Neural cell (in vitro differentiated cells): ENCODE data around the gene MS4A14. TPM values are rescaled to one million over a fixed set of nuclear protein-coding genes. Genes with fewer than 3 reads are reported as not detected.

Experiments used
- H2AFZ ChIP-seq: fragments of 200-600, 300-800 bp; sonication (generic), shearing (Covaris generic); 2 replicates; pipeline ENCODE4 v1.6.0; 2014; ENCODE audit warnings: low read depth, mild to moderate bottlenecking, antibody characterized with exemption, low read length, moderate library complexity
- H3F3A ChIP-seq: fragments of 200-600 bp; shearing (Covaris generic); 2 replicates; pipeline ENCODE4 v1.6.1; 2016; ENCODE audit warnings: mild to moderate bottlenecking, moderate library complexity, mixed read lengths, antibody characterized with exemption, low read length; ENCODE audit not compliant: insufficient read depth, poor library complexity, severe bottlenecking
- H3K27ac ChIP-seq: fragments of 200-600, 300-800 bp; sonication (generic), shearing (Covaris generic); 2 replicates; pipeline ENCODE4 v1.5.1; 2014; ENCODE audit warnings: mild to moderate bottlenecking, low read length, moderate library complexity
- H3K27me3 ChIP-seq: fragments of 300-800, 200-600 bp; sonication (generic), shearing (Covaris generic); 2 replicates; pipeline ENCODE4 v1.6.0; 2014; ENCODE audit warnings: mild to moderate bottlenecking, low read depth, low read length, moderate library complexity; ENCODE audit not compliant: insufficient read depth
- H3K36me3 ChIP-seq: fragments of 300-800, 200-600 bp; sonication (generic), shearing (Covaris generic); 2 replicates; pipeline ENCODE4 v1.5.1; 2014; ENCODE audit warnings: mild to moderate bottlenecking, antibody characterized with exemption, low read length, moderate library complexity; ENCODE audit not compliant: insufficient read depth
- H3K4me2 ChIP-seq: fragments of 300-800, 200-600 bp; sonication (generic), shearing (Covaris generic); 2 replicates; pipeline ENCODE4 v1.6.0; 2014; ENCODE audit warnings: mild to moderate bottlenecking, low read length
- H3K4me3 ChIP-seq: fragments of 300-800, 200-600 bp; sonication (generic), shearing (Covaris generic); 2 replicates; pipeline ENCODE4 v1.5.1; 2014; ENCODE audit warnings: mild to moderate bottlenecking, low read length, moderate library complexity
- H3K79me2 ChIP-seq: fragments of 200-600 bp; shearing (Covaris generic); replicated peaks from 2 replicates; pipeline ENCODE4 v1.6.0; 2014; ENCODE audit warnings: mild to moderate bottlenecking, low read length, moderate library complexity; ENCODE audit not compliant: insufficient read depth
- H3K9ac ChIP-seq: fragments of 300-800, 200-600 bp; sonication (generic), shearing (Covaris generic); 2 replicates; pipeline ENCODE4 v1.6.1; 2016; ENCODE audit warnings: mild to moderate bottlenecking, low read length, mixed read lengths
- H3K9me2 ChIP-seq: fragments of 200-600 bp; shearing (Covaris generic); 2 replicates; pipeline ENCODE4 v1.6.1; 2016; ENCODE audit warnings: mild to moderate bottlenecking, low read length, mixed read lengths; ENCODE audit not compliant: insufficient read depth
- H3K9me3 ChIP-seq: fragments of 200-600, 300-800 bp; sonication (generic), shearing (Covaris generic); 2 replicates; pipeline ENCODE4 v1.6.1; 2016; ENCODE audit warnings: mild to moderate bottlenecking, mixed run types, low read length, moderate library complexity, mixed read lengths
- H4K20me1 ChIP-seq: fragments of 200-600 bp; shearing (Covaris generic); 2 replicates; pipeline ENCODE4 v1.6.1; 2016; ENCODE audit warnings: mild to moderate bottlenecking, mixed run types; ENCODE audit not compliant: insufficient read depth
- CTCF ChIP-seq: fragments of 450-650 bp; IDR thresholded peaks from 2 replicates; pipeline ENCODE4 v1.5.1; 2014; ENCODE audit warnings: antibody characterized with exemption, mild to moderate bottlenecking, moderate library complexity; ENCODE audit not compliant: poor library complexity, severe bottlenecking
- EZH2 ChIP-seq: fragments of 200-600, 300-800 bp; shearing (Covaris generic), sonication (generic); IDR thresholded peaks from 2 replicates; pipeline ENCODE4 v1.6.1; 2014; ENCODE audit warnings: antibody characterized with exemption, low read length, borderline replicate concordance, mild to moderate bottlenecking; ENCODE audit not compliant: insufficient read depth, poor library complexity, severe bottlenecking
- MXI1 ChIP-seq: fragments of 450-650 bp; conservative IDR thresholded peaks from 2 replicates; pipeline ENCODE4 v1.6.1; 2014; ENCODE audit warnings: antibody characterized with exemption, mild to moderate bottlenecking; ENCODE audit not compliant: poor library complexity, severe bottlenecking
- POLR2AphosphoS5 ChIP-seq: IDR thresholded peaks from 2 replicates; pipeline ENCODE4 v1.6.1; 2012
- RAD21 ChIP-seq: fragments of 450-650 bp; conservative IDR thresholded peaks from 2 replicates; pipeline ENCODE4 v1.6.1; 2014; ENCODE audit warnings: antibody characterized with exemption, mild to moderate bottlenecking, moderate library complexity
- SMC3 ChIP-seq: fragments of 450-650 bp; conservative IDR thresholded peaks from 2 replicates; pipeline ENCODE4 v1.6.1; 2014; ENCODE audit warnings: antibody characterized with exemption, mild to moderate bottlenecking, moderate library complexity; ENCODE audit not compliant: poor library complexity
- TAF1 ChIP-seq: IDR thresholded peaks from 2 replicates; pipeline ENCODE4 v1.6.1; 2012; ENCODE audit warnings: low read depth
- polyA plus RNA-seq: library from polyadenylated mRNA; depleted of rRNA; stranded (reverse); fragments of >200 nt; gene quantifications from 2 replicates; pipeline ENCODE4 v1.2.3, GENCODE V29; 2014
- TF ChIP-seq, protein P1 (sequence below): IDR thresholded peaks from 2 replicates; pipeline ENCODE4 v1.6.1; 2012; ENCODE audit warnings: borderline replicate concordance

Gene MS4A14
- polyA plus RNA-seq, 1 donor from 2014 or later: not detected

GRCh38 chr11:60431251-60431650 lies 35.0 kb downstream of the MS4A14 start:
- H3K9me3 ChIP-seq: no peaks in the 10 kb centered on the region
- H4K20me1 ChIP-seq: no peaks in the 10 kb centered on the region
- no peaks in the 10 kb centered on the region for H3K36me3 ChIP-seq
- no peak overlapping the region for H3K9ac ChIP-seq
- TF ChIP-seq POLR2AphosphoS5: no peak
- no peak for TF ChIP-seq RAD21
- TF ChIP-seq TAF1: no peak
- no peak for TF ChIP-seq SMC3
- no peak for TF ChIP-seq MXI1
- TF ChIP-seq, protein P1, sequence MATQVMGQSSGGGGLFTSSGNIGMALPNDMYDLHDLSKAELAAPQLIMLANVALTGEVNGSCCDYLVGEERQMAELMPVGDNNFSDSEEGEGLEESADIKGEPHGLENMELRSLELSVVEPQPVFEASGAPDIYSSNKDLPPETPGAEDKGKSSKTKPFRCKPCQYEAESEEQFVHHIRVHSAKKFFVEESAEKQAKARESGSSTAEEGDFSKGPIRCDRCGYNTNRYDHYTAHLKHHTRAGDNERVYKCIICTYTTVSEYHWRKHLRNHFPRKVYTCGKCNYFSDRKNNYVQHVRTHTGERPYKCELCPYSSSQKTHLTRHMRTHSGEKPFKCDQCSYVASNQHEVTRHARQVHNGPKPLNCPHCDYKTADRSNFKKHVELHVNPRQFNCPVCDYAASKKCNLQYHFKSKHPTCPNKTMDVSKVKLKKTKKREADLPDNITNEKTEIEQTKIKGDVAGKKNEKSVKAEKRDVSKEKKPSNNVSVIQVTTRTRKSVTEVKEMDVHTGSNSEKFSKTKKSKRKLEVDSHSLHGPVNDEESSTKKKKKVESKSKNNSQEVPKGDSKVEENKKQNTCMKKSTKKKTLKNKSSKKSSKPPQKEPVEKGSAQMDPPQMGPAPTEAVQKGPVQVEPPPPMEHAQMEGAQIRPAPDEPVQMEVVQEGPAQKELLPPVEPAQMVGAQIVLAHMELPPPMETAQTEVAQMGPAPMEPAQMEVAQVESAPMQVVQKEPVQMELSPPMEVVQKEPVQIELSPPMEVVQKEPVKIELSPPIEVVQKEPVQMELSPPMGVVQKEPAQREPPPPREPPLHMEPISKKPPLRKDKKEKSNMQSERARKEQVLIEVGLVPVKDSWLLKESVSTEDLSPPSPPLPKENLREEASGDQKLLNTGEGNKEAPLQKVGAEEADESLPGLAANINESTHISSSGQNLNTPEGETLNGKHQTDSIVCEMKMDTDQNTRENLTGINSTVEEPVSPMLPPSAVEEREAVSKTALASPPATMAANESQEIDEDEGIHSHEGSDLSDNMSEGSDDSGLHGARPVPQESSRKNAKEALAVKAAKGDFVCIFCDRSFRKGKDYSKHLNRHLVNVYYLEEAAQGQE: no peak
- no peak overlapping the region for H3K4me3 ChIP-seq
- no peak overlapping the region for H3K4me2 ChIP-seq
- H3K9me2 ChIP-seq: no peaks in the 10 kb centered on the region
- no peak overlapping the region for H2AFZ ChIP-seq
- H3K27me3 ChIP-seq: no peaks in the 10 kb centered on the region
- H3F3A ChIP-seq: no peaks in the 10 kb centered on the region
- no peaks in the 10 kb centered on the region for H3K79me2 ChIP-seq
- H3K27ac ChIP-seq: no peak overlapping the region

- H4K20me1 ChIP-seq: no peaks in the 10 kb centered on the region
- TF ChIP-seq CTCF: no peak
- TF ChIP-seq RAD21: no peak
- TF ChIP-seq, protein P1: no peak
- TF ChIP-seq TAF1: no peak
- no peak for TF ChIP-seq SMC3
- TF ChIP-seq MXI1: no peak
- TF ChIP-seq POLR2AphosphoS5: no peak
- no peak for TF ChIP-seq EZH2
- no peaks in the 10 kb centered on the region for H3K9me3 ChIP-seq
- no peak overlapping the region for H3K27ac ChIP-seq
- no peaks in the 10 kb centered on the region for H3K79me2 ChIP-seq
- no peaks in the 10 kb centered on the region for H3K27me3 ChIP-seq
- H3F3A ChIP-seq: no peaks in the 10 kb centered on the region
- H3K36me3 ChIP-seq: no peaks in the 10 kb centered on the region
- no peak overlapping the region for H3K9ac ChIP-seq
- H3K4me2 ChIP-seq: no peak overlapping the region
- no peak overlapping the region for H2AFZ ChIP-seq
- no peaks in the 10 kb centered on the region for H3K9me2 ChIP-seq
- no peak overlapping the region for H3K4me3 ChIP-seq
Measured at GRCh38 chr11:60433401-60433800, 37.1 kb downstream of the MS4A14 start.
